ENCODE measurements around the gene AARS1. TPM values are rescaled to one million over a fixed set of nuclear protein-coding genes. Genes with fewer than 3 reads are reported as not detected.
"Not testable (repeated sequence)": the region's sequence is repeated elsewhere in the genome, so short reads cannot be mapped to it uniquely, and the experiment has no call there.

AARS1 gene
- total RNA-seq, 1 donor from 2014 or later: 56.0 TPM

GRCh38 chr16:70294385-70295025 lies 5.2 kb upstream of the AARS1 start:
- DNase-seq (ENCODE audit: low read depth): no peak
- TF ChIP-seq, protein P1, sequence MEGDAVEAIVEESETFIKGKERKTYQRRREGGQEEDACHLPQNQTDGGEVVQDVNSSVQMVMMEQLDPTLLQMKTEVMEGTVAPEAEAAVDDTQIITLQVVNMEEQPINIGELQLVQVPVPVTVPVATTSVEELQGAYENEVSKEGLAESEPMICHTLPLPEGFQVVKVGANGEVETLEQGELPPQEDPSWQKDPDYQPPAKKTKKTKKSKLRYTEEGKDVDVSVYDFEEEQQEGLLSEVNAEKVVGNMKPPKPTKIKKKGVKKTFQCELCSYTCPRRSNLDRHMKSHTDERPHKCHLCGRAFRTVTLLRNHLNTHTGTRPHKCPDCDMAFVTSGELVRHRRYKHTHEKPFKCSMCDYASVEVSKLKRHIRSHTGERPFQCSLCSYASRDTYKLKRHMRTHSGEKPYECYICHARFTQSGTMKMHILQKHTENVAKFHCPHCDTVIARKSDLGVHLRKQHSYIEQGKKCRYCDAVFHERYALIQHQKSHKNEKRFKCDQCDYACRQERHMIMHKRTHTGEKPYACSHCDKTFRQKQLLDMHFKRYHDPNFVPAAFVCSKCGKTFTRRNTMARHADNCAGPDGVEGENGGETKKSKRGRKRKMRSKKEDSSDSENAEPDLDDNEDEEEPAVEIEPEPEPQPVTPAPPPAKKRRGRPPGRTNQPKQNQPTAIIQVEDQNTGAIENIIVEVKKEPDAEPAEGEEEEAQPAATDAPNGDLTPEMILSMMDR (conservative IDR thresholded peaks at IDR 0.05; ENCODE audit: low read depth, low read length): no peak
- no peak overlapping the region for H3K4me3 ChIP-seq (ENCODE audit: low read depth, low read length)

DNA sequence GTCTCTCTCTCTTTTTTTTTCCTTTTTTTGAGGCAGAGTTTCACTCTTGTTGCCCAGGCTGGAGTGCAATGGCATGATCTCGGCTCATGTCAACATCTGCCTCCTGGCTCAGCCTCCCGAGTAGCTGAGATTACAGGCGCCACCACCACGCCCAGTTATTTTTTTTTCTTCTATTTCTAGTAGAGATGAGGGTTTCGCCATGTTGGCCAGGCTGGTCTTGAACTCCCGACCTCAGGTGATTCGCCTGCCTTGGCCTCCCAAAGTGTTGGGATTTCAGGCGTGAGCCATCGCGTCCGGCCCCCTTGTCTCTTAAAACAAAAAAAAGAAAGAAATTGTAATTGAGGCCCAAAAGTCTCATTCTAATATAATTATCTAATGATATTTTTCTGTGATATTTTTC lies 2.8 kb upstream of the AARS1 start:
- not testable (repeated sequence) for H3K4me3 ChIP-seq (ENCODE audit: low read depth, low read length); DNase-seq (ENCODE audit: low read depth)

GRCh38 chr16:70290949-70291519 lies 1.7 kb upstream of the AARS1 start:
- TF ChIP-seq, protein P1 (conservative IDR thresholded peaks at IDR 0.05; ENCODE audit: low read depth, low read length): no peak
- DNase-seq (ENCODE audit: low read depth): no peak
- no peak overlapping the region for H3K4me3 ChIP-seq (ENCODE audit: low read depth, low read length)

GRCh38 chr16:70287304-70287971 lies 1.9 kb downstream of the AARS1 start:
- not testable (repeated sequence) for DNase-seq (ENCODE audit: low read depth)
- H3K4me3 ChIP-seq (ENCODE audit: low read depth, low read length): peak overlapping the region; percentile 83

- DNase-seq (ENCODE audit: low read depth): no peak
- TF ChIP-seq, protein P1 (conservative IDR thresholded peaks at IDR 0.05; ENCODE audit: low read depth, low read length): no peak
- H3K4me3 ChIP-seq (ENCODE audit: low read depth, low read length): no peak overlapping the region
These were observed 12.9 kb downstream of the AARS1 start for GRCh38 chr16:70276392-70276791.

- H3K4me3 ChIP-seq (ENCODE audit: low read depth, low read length): no peak overlapping the region
- TF ChIP-seq, protein P1 (conservative IDR thresholded peaks at IDR 0.05; ENCODE audit: low read depth, low read length): no peak
- no peak for DNase-seq (ENCODE audit: low read depth)
These were observed 17.6 kb downstream of the AARS1 start for GRCh38 chr16:70271696-70272095.

DNA sequence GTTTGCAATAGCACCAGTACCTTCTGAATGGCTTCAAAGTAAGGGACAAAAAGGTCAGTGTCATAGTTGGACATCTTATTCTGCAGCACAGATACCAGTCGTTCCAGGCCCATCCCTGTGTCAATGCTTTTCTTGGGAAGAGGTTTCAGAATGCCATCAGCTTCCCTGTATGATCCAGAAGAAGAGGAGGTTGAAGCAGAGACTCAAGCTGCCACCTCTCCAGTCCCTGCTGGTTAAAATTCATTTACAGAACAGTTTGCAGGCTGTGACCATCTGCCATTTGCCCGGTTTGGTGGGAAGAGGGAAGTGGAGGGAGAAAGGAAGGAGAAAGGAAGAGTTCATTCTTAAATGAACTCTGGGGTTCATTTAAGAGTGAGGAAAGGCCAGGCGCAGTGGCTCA lies 19.1 kb downstream of the AARS1 start:
- no peak for DNase-seq (ENCODE audit: low read depth)
- TF ChIP-seq, protein P1 (conservative IDR thresholded peaks at IDR 0.05; ENCODE audit: low read depth, low read length): no peak
- no peak overlapping the region for H3K4me3 ChIP-seq (ENCODE audit: low read depth, low read length)

DNA sequence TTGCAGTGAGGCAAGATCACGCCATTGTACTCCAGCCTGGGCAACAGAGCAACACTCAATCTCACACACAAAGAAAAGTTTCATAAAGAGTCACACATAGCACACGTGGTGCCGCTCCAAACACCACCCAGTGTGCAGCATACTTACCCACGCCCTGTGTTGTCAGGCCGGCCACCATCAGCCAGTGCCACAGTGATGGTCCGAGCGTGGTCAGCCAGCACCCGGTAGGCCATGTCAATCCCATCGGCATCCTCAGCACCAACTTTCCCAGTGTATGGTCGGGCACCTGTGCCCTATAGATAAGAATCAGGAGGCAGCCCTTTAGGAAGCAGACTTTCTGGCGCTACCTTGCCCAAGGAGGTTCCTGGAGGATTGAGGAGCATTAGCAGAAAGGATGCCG lies 19.8 kb downstream of the AARS1 start:
- TF ChIP-seq, protein P1 (conservative IDR thresholded peaks at IDR 0.05; ENCODE audit: low read depth, low read length): no peak
- no peak overlapping the region for H3K4me3 ChIP-seq (ENCODE audit: low read depth, low read length)
- no peak for DNase-seq (ENCODE audit: low read depth)

GRCh38 chr16:70267922-70268321 lies 21.4 kb downstream of the AARS1 start:
- DNase-seq (ENCODE audit: low read depth): not testable (repeated sequence)

More at GRCh38 chr16:70267922-70268321, 21.4 kb downstream of the AARS1 start:
- not testable (repeated sequence) for H3K4me3 ChIP-seq (ENCODE audit: low read depth, low read length)

All from epithelial cell of proximal tubule (primary cell).